Astrocyte of the spinal cord (primary cell): ENCODE results near the gene NACAD.

Source experiments
- DNase-seq: peaks from one replicate; pipeline ENCODE4 v3.0.0; 2011; ENCODE audit warnings: low read depth, low spot score
- H3K4me3 ChIP-seq: 2 replicates; pipeline ENCODE4 v1.5.1; 2011; ENCODE audit warnings: low read depth, mild to moderate bottlenecking, low read length, moderate library complexity
- CTCF ChIP-seq: IDR thresholded peaks from 2 replicates; pipeline ENCODE4 v1.5.1; 2012; ENCODE audit warnings: low read depth, mild to moderate bottlenecking, low read length, inconsistent platforms
- in situ Hi-C: cut with HindIII; loops from 2 replicates; pipeline ENCODE4 v1.10.0; 2017; ENCODE audit warnings: low sequenced_read_pairs

NACAD gene

DNA sequence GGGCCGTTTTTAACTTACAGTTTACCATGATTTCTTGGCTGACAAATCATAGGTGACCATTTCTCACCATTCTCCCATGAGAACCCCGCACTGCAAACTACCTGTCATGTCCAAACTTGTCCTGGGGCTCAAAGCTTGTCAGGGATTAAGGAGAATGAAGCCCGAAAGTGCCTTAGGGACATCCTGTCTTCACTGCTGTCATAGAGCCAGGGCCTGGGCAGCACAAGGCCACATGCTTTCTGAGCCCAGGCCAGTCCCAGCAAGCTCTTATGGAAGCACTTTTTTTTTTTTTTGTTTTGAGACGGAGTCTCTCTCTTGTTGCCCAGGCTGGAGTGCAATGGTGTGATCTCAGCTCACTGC lies 54.9 kb downstream of the NACAD start:
- in situ Hi-C loops, result no loop called here
- no peak for TF ChIP-seq CTCF
- no peak overlapping the region for H3K4me3 ChIP-seq
- no peak for DNase-seq

DNA sequence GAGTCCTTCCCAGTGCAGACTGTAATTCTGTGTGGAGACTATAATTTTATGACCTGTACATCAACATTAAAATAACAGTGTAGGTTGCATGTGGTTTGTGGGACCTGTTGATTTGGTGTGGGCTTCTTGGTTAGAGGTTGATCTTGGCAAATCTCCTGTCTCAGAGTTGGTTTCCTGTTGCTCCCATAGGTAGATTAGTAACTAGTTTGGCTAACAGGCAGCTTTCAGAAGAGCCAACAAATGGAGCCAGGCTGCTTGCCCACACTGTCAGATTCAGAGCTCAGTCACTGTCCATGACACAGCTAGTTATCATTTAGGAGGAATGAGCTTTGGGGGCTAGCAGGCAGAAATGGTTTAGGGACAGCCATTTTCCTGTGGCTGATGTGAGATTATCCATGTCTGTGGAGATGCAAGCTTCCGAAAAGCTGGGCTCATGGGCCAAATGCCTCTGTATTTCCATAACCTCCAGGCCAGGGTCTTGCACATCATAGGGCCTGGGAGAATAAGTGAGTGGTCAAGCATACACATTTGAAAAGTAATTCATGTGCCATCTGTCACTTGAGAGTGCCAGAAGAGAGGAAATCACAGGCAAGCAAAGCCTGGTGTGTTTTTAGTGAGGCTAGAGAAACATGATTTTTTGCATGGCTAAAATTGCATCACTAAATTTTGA lies 55.4 kb downstream of the NACAD start:
- DNase-seq, result peak; percentile 38
- in situ Hi-C loops, result no loop called here
- TF ChIP-seq CTCF, result no peak
- H3K4me3 ChIP-seq, result no peak overlapping the region

GRCh38 chr7:45032421-45032820 lies 56.3 kb downstream of the NACAD start:
- no peak for DNase-seq
- in situ Hi-C loops, result no loop called here
- H3K4me3 ChIP-seq, result no peak overlapping the region
- TF ChIP-seq CTCF, result no peak

DNA sequence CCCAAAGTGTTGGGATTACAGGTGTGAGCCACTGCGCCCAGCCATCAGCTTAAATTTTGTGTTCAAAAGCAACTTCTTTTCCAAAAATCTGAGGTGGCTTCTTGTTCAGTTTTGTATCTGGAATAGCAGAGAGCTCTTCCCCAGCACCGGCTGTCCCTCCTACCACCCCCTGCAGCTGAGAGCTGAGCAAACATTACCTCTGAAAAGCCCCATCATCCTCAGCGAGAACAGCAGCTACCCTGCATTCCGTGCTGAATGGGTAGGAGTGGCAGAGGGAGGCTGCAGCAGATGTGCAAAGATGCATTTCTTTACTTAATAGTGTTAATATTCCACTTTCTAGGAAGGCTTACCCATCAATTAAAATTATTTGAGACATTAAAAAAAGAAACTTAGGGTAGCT lies 56.9 kb downstream of the NACAD start:
- no peak for DNase-seq
- in situ Hi-C loops, result no loop called here
- no peak for TF ChIP-seq CTCF
- H3K4me3 ChIP-seq, result no peak overlapping the region
